RWPE1 (cell line): ENCODE data around the gene ADAMTS17.

ENCODE experiments used
- CTCF ChIA-PET: fragments of 350-600 bp; sonication (Branson Sonifier 250); formaldehyde crosslinking; extraction: SDS; loops from one replicate; lab custom pipeline; 2021; lab: Yijun Ruan, JAX
- POLR2A ChIA-PET: fragments of 400-600 bp; formaldehyde crosslinking; extraction: SDS; loops from one replicate; lab custom pipeline; 2020; ENCODE audit warnings: antibody characterized with exemption; ENCODE audit not compliant: low non-redundant PET; lab: Yijun Ruan, JAX
- DNase-seq: peaks from one replicate; pipeline ENCODE4 v3.0.0; 2012; ENCODE audit warnings: low spot score
- H3K27ac ChIP-seq: fragments of 450-650 bp; 2 replicates; pipeline ENCODE4 v1.5.1; 2017
- TF ChIP-seq, protein P1 (sequence below): fragments of 450-650 bp; conservative IDR thresholded peaks from 2 replicates; pipeline ENCODE4 v1.5.1; 2017; ENCODE audit warnings: low read depth, mild to moderate bottlenecking

ADAMTS17 gene

DNA sequence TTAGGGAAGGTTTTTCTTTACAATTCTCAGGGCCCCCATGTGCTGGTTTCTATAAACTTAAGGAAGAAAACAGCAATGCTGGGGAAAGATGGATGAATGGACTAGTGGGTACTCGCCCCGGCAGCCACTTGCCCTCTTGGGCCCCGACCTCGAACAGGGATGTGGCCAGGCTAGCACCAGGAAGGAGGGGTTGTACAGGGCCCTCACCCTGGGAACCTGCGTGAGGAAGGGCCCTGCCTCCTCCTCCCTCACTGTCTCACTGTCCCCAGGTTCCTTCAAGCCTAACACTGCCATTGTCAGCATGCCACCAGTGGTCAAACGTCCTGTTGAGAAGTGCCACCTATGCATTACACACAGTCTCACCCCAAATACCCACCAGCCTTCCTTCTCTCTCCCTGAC lies 9.1 kb downstream of the ADAMTS17 start:
- no peak for DNase-seq
- no peak overlapping the region for H3K27ac ChIP-seq
- TF ChIP-seq, protein P1, sequence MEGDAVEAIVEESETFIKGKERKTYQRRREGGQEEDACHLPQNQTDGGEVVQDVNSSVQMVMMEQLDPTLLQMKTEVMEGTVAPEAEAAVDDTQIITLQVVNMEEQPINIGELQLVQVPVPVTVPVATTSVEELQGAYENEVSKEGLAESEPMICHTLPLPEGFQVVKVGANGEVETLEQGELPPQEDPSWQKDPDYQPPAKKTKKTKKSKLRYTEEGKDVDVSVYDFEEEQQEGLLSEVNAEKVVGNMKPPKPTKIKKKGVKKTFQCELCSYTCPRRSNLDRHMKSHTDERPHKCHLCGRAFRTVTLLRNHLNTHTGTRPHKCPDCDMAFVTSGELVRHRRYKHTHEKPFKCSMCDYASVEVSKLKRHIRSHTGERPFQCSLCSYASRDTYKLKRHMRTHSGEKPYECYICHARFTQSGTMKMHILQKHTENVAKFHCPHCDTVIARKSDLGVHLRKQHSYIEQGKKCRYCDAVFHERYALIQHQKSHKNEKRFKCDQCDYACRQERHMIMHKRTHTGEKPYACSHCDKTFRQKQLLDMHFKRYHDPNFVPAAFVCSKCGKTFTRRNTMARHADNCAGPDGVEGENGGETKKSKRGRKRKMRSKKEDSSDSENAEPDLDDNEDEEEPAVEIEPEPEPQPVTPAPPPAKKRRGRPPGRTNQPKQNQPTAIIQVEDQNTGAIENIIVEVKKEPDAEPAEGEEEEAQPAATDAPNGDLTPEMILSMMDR, result no peak
- POLR2A ChIA-PET, result no interaction called here
- CTCF ChIA-PET, result interaction anchor here (0.6 kb wide), 1 partner anchor 19 kb away, joined by 4 read pairs; no protein-coding TSS in a partner anchor

DNA sequence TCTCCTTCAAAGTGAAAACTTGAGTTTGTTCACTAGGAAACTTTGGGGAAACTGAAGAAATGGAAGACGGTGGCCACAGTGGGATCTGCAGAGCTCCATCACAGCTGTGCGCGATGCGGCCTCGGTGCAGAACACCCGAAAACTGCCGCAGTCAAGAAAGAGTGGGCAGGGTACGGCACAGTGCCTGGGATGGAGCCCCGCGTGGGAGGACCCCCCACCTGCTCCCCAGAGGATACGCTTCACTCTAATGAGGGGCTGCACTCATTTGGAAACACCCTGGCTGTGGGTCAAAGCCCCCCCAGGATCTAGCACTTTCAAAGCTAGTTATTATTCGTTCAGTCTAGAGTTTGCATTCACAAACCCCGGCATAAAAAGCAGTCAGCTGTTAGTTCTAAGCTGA lies 9.5 kb downstream of the ADAMTS17 start:
- CTCF ChIA-PET, result interaction anchor here (0.6 kb wide), 1 partner anchor 19 kb away, joined by 4 read pairs; no protein-coding TSS in a partner anchor
- TF ChIP-seq, protein P1, result no peak
- DNase-seq, result no peak
- H3K27ac ChIP-seq, result no peak overlapping the region
- POLR2A ChIA-PET, result no interaction called here

DNA sequence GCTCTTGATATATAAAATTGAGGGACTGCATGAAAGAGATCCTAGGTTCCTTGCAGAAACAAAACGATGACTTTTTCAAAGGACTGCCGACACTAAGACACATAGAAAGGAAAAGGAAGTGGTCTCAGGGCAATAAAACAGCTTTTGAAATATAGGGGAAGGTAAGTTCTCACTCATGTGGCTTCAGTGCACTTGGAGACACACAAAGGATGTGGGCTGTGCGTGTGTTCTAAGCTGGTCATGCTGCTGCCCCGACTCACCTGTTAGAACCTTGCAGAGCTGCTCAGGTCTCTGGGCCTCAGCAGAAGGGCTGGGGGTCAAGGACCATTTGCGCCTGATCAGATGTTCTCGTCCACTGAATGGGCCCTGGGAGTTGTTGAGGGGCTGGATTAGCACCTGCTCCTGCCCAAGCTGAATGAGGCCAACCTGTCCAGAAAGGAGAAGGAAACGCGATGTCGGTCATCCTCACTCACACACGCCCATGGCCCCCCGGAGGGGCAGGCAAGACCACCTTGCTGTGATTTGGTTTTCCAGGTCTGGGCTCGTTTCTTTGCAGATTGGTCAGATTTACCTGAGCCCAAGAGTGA lies 11.1 kb downstream of the ADAMTS17 start:
- ChIA-PET POLR2A (no interaction called here), CTCF (no interaction called here)
- no peak overlapping the region for H3K27ac ChIP-seq
- TF ChIP-seq, protein P1, result no peak
- no peak for DNase-seq

DNA sequence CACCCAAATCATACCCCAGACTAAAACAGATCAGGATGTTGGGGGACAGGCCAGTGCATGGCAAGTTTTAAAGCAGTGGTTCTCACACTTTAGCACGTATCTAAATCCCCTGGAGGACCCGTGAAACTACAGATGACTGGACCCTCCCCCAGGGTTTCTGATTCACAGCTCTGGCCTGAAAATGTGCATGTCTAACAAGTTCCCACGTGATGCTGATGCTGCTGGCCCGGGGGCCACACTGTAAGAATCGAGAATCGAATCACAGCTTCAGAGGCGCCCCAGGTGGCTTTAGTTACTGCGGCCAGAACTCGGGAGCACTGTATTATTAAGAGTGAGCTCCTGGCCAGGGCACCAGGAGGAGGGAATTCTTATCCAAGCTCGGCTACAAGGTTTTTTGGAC lies 11.6 kb downstream of the ADAMTS17 start:
- CTCF ChIA-PET, result no interaction called here
- POLR2A ChIA-PET, result no interaction called here

DNA sequence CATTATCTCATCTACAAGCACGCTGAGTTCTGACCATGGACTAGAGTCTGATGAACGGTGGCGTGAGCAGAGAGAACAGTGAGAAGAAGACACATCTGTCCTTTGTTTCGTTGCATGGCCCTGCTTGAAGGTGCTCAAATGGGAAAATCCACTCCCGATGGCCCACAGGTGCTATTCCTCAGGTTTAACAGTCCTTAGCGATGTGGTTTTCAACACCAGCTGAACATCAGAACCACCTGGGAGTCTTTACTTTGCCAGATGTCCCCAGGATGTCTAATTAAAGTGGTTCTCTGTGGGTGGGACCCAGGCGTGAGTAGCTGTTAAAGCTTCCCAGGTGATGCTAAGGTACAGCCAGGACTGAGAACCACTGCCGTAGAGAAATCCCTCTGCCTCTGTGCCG lies 13.0 kb downstream of the ADAMTS17 start:
- TF ChIP-seq, protein P1, result no peak
- DNase-seq, result no peak
- POLR2A ChIA-PET, result no interaction called here
- no peak overlapping the region for H3K27ac ChIP-seq
- CTCF ChIA-PET, result no interaction called here

More for the DNA sequence above, 11.6 kb downstream of the ADAMTS17 start:
- DNase-seq, result no peak
- H3K27ac ChIP-seq, result no peak overlapping the region
- TF ChIP-seq, protein P1, result no peak

DNA sequence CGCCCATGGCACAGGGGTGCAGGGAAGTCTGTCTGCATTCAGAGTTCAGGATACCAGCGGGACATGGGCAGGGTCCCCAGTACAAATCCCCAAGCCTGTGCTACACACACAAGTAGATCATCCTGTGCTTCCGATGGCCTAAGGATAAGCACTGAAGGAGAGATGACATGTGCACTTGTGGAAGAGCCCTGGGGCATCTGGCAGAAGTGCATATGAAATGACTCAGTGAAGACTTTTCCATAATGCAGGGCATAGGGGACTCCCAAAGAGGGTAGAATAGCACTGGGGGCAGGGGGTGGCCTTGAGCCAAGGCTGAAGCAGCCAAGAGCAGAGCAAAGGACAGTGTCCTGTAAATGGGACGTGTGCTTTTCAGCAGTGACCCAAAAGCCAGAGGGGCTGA lies 22.9 kb downstream of the ADAMTS17 start:
- ChIA-PET CTCF (interaction anchor here (0.7 kb wide), 1 partner anchor 23 kb away, joined by 4 read pairs; no protein-coding TSS in a partner anchor), POLR2A (no interaction called here)
- TF ChIP-seq, protein P1, result no peak
- peak; percentile 30 for DNase-seq
- no peak overlapping the region for H3K27ac ChIP-seq
